KBM-7 (cell line): ENCODE results near the gene SSX4.
A peak's percentile ranks its signal among the peaks of the same experiment; 100 is the strongest.
"Not testable (repeated sequence)": the region's sequence is repeated elsewhere in the genome, so short reads cannot be mapped to it uniquely, and the experiment has no call there.

ENCODE experiments used
- DNase-seq: peaks from one replicate; pipeline ENCODE4 v3.0.0-alpha.2; 2015
- in situ Hi-C: fragments of 300-500 bp; cut with MboI; formaldehyde crosslinking; loops from 2 replicates; pipeline ENCODE4 v1.14.3; 2020; ENCODE audit warnings: low sequenced_read_pairs, low pct_unique_long_range_greater_than_20kb, mixed read lengths

The SSX4 gene, protein sequence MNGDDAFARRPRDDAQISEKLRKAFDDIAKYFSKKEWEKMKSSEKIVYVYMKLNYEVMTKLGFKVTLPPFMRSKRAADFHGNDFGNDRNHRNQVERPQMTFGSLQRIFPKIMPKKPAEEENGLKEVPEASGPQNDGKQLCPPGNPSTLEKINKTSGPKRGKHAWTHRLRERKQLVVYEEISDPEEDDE

DNA sequence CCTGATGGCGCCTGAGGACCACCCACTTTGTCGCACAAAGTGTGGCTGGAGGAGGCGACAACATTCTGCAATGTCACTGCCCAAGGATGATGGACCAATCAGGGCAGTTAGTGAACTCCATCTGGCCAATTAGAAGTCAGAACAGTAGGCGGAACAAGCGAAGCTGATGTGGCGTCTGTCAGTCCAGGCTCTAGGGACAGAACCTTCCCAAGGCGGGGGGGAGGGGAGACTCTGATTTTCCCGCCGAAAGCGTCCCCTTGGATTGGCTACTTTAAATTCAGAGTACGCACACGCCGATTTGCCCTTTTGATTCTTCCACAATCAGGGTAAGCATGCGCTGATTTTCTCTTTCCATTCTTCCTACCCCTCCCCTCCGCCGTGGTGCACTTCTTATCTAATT is at the start of gene SSX4:
Gene SSX4, plus strand, starts transcription at position 301 of the 400 bp plus-strand sequence. CDS start 515 bp downstream, outside the sequence.
- DNase-seq, in situ Hi-C loops: not testable (repeated sequence)

DNA sequence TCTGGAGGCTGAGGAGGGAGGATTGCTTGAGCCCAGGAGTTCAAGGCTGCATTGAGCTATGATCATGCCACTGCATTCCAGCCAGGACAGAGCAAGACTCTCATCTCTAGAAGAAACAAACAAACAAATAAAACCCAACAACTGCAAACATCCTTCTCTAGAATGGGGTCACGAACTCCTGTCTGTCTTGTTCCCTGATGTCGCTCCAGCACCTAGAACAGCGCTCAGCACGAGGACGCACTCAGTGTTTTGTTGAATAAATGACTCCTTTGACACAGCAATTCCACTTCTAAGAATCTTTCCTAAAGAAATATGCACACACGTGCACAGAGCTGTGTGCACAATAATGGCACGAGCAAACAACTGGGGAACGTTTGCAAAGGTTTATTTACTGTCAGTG is 37.3 kb upstream of the SSX4 start:
- in situ Hi-C loops, DNase-seq: not testable (repeated sequence)

DNA sequence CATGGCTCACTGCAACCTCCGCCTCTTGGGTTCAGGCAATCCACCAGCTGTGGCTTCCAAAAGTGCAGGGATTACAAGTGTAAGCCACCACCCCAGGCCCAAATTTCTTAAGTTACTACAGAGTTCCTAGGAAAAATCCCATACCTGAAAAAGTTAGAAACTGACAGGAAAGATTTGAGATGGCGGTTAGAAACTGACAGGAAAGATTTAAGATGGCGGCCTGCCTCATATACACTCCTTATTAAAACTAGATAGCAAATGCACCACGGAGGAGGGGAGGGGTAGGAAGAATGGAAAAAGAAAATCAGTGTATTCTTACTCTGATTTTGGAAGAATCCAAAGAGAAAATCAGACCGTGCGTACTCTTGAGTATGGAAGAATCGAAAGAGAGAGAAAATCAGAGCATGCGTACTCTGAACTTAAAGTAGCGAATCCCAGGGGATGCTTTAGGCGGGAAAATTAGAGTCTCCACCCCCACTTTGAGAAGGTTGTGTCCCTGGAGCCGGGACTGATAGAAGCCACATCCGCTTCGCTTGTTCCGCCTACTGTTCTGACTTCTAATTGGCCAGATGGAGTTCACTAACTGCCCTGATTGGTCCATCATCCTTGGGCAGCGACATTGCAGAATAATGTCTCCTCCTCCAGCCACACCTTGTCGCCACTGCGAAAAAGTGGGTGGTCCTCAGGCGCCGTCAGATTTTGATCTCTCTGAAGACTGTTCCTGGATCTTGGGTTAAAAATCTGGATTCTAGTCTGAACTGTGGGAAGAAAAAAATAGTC is 26.8 kb upstream of the SSX4 start, which contains the start of gene SSX3:
Gene SSX3, minus strand, starts transcription at position 389 of the 780 bp plus-strand sequence. CDS start 1,454 bp downstream, outside the sequence.
- in situ Hi-C loops, DNase-seq: not testable (repeated sequence)

DNA sequence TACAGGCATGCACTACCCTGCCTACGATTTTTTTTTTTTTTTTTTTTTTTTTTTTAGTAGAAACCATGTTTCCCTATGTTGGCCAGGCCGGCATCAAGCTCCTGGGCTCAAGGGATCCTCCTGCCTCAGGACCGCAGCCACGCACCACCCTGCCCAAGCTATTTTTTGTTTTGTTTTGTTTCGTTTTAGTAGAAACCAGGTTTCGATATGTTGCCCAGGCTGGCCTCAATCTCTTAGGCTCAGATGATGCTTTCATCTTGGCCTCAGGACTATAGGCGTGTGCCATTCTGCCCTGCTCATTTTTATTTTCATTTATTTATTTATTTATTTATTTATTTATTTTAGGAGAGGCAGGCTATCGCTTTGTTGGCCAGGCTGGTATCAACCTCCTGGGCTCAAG is 25.7 kb upstream of the SSX4 start:
- no peak for DNase-seq
- in situ Hi-C loops = no loop called here

DNA sequence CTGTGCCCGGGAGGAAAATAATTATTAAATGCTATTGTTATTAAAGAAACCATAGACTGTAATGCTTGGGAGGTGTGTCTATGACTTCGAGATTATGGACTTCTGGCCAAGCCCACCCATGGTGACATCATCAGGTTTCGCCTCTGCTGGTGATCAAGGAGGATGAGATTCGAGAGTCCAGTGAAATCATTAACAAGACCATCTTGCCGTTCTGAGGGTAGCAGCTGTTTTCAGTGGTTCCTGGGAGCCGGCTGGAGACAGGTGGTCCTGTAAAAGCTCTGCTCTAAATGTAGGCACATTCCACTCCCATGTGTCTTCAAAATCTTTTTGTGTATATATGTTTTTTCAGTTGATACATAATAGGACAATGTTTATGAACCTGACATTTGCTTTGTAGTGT is 24.1 kb upstream of the SSX4 start:
- in situ Hi-C loops = not testable (repeated sequence)

DNA sequence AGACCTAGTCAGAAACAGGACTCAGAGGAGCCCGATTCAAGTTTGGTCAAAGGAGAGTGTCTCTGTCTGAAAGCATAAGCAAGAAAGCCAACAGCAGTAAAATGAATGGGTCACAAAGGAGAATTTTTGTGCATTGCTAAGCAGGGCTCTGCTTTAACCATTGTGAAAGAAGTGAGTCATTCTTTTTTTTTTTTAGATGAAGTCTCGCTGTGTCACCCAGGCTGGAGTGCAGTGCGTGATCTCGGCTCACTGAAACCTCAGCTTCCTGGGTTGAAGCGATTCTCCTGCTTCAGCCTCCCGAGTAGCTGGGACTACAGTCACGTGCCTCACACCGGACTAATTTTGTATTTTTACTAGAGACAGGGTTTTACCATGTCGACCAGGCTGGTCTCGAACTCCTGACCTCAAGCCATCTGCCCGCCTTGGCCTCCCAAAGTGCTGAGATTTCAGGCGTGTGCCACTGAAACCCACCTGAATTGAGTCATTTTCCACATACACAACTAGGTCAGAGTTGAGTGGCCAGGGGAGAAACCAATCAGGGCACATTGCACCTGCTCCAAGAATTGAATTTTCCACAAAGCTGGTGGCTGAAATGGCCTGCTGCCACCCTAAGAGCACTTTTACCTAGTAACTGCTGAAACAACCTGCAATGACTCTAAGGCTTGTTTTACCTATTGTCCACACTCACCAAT is 15.5 kb upstream of the SSX4 start:
- in situ Hi-C loops, DNase-seq: not testable (repeated sequence)

More for the DNA sequence above, 24.1 kb upstream of the SSX4 start:
- not testable (repeated sequence) for DNase-seq

DNA sequence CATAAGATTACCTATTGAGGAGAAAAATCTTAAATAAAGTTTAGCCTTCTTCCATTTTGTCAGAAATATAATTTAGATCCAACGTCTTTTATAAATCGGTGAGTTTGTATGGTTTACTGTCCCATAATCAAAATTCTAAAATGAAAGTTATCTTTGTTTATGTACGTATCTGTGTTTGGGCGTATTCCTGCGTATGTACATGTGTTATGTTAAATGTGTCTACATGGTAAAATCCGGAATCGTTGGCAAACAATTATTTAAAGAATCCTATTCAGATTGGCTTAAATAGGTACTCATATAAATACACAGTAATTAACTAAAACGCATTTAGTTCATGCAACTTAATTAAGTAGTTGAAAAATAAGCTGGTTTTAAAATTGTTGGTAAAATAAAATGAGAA is 12.9 kb upstream of the SSX4 start:
- in situ Hi-C loops, DNase-seq: not testable (repeated sequence)

DNA sequence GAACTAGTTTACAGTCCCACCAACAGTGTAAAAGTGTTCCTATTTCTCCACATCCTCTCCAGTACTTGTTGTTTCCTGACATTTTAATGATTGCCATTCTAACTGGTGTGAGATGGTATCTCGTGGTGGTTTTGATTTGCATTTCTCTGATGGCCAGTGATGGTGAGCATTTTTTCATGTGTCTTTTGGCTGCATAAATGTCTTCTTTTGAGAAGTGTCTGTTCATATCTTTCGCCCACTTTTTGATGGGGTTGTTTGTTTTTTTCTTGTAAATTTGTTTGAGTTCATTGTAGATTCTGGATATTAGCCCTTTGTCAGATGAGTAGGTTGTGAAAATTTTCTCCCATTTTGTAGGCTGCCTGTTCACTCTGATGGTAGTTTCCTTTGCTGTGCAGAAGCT is 13.6 kb downstream of the SSX4 start:
- DNase-seq, in situ Hi-C loops: not testable (repeated sequence)

DNA sequence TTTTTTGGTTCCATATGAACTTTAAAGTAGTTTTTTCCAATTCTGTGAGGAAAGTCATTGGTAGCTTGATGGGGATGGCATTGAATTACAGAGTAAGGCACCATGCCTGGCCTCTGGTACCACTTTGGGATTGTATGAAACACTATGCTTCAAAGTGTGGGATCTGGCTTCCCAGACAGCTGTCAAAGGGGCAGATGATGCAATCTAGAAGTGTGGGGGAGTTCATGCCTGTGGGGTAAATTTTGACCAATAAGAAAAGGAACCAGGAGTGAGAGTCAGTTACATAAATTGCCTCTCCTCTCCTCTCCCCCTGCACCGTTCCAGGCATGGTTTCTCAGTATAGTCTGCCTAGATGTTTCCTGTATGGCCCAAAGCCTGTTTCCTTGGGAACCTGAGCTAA is 14.5 kb downstream of the SSX4 start:
- DNase-seq = peak; percentile 20
- in situ Hi-C loops = not testable (repeated sequence)

DNA sequence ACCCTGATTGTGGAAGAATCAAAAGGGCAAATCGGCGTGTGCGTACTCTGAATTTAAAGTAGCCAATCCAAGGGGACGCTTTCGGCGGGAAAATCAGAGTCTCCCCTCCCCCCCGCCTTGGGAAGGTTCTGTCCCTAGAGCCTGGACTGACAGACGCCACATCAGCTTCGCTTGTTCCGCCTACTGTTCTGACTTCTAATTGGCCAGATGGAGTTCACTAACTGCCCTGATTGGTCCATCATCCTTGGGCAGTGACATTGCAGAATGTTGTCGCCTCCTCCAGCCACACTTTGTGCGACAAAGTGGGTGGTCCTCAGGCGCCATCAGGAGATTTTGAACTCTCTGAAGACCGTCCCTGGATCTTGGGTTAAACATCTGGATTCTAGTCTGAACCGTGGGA is 28.5 kb downstream of the SSX4 start, which contains the start of gene SSX4B:
Gene SSX4B, minus strand, starts transcription at position 101 of the 400 bp plus-strand sequence. CDS start 588 bp downstream, outside the sequence.
- DNase-seq, in situ Hi-C loops: not testable (repeated sequence)

DNA sequence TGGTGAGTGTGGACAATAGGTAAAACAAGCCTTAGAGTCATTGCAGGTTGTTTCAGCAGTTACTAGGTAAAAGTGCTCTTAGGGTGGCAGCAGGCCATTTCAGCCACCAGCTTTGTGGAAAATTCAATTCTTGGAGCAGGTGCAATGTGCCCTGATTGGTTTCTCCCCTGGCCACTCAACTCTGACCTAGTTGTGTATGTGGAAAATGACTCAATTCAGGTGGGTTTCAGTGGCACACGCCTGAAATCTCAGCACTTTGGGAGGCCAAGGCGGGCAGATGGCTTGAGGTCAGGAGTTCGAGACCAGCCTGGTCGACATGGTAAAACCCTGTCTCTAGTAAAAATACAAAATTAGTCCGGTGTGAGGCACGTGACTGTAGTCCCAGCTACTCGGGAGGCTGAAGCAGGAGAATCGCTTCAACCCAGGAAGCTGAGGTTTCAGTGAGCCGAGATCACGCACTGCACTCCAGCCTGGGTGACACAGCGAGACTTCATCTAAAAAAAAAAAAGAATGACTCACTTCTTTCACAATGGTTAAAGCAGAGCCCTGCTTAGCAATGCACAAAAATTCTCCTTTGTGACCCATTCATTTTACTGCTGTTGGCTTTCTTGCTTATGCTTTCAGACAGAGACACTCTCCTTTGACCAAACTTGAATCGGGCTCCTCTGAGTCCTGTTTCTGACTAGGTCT is 43.8 kb downstream of the SSX4 start:
- in situ Hi-C loops = loop anchor here (25.0 kb wide), 1 partner anchor 140 kb away; no protein-coding TSS in a partner anchor
- DNase-seq = not testable (repeated sequence)

DNA sequence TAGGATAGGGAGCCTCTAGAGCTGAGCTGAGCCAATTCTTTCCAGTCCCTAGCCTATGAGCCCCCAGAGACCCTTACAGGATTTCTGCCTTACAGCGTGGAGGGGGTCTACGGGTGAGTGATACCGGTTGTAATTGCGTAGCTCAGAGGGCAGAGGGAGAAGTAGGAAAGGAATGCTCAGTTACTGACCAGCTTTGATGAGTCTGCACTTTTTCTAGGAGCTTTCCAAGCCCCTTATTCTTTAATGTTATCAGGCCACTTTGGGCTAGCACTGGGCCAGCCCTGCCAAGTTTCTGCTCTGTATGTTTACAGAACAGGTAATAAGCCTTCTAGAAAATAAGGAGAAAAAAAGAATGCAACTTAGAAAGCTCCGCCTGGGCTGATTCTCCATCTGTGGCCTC is 46.3 kb downstream of the SSX4 start:
- DNase-seq = not testable (repeated sequence)
- in situ Hi-C loops = loop anchor here (25.0 kb wide), 1 partner anchor 142 kb away; no protein-coding TSS in a partner anchor

DNA sequence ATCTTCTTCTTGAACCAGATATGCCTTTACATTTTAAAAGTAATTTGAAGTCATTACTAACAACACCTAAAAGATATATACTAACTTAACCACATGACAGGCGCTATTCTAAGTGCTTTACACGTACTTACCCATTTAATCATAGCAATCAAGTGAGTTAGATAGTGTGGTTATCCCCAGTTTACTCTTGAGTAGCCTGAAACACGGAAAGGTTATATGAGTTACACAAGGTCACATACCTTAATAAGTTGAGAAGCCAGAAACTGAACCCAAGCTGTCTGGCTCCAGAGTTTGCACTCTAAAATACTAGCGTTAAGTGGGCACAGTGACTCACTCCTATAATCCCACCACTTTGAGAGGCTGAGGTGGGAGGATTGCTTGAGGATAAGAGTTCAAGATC is 46.8 kb downstream of the SSX4 start:
- DNase-seq = not testable (repeated sequence)
- in situ Hi-C loops = loop anchor here (25.0 kb wide), 1 partner anchor 143 kb away; no protein-coding TSS in a partner anchor

DNA sequence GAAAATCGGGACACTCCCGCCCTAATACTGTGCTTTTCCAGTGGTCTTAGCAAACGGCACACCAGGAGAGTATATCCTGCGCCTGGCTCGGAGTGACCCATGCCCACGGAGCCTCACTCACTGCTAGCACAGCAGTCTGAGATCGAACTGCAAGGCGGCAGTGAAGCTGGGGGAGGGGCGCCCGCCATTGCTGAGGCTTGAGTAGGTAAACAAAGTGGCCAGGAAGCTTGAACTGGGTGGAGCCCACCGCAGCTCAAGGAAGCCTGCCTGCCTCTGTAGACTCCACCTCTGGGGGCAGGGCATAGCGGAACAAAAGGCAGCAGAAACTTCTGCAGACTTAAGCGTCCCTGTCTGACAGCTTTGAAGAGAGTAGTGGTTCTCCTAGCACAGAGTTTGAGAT is 50.4 kb downstream of the SSX4 start:
- in situ Hi-C loops = loop anchor here (25.0 kb wide), 1 partner anchor 146 kb away; no protein-coding TSS in a partner anchor
- not testable (repeated sequence) for DNase-seq
